ENCODE results near the gene ZNF169. TPM values are rescaled to one million over a fixed set of nuclear protein-coding genes. Genes with fewer than 3 reads are reported as not detected.
"Not testable (repeated sequence)": the region's sequence is repeated elsewhere in the genome, so short reads cannot be mapped to it uniquely, and the experiment has no call there.

ZNF169 gene
- total RNA-seq, 4 donors from 2014 or later: 8.9 to 27.3 (median 13.8) TPM

- H3K4me3 ChIP-seq (replicated peaks in 1 of 3); H3K9me3 ChIP-seq; DNase-seq; H3K36me3 ChIP-seq; H3K4me1 ChIP-seq; H3K27ac ChIP-seq; H3K27me3 ChIP-seq; intact Hi-C loops (cut with DNase I): not testable (repeated sequence)
- 74 to 84% methylated on average over 3 to 4 of the region's 9 CpGs for WGBS, 2 donors
These were observed 63.3 kb downstream of the ZNF169 start for GRCh38 chr9:94322342-94322940.

GRCh38 chr9:94323153-94323798 is 64.2 kb downstream of the ZNF169 start:
- H3K4me3 ChIP-seq (replicated peaks in 1 of 3); DNase-seq; H3K9me3 ChIP-seq; H3K27ac ChIP-seq; H3K27me3 ChIP-seq; H3K36me3 ChIP-seq; H3K4me1 ChIP-seq; intact Hi-C loops (cut with DNase I): not testable (repeated sequence)
- 81 to 89% methylated on average over 5 to 7 of the region's 18 CpGs for WGBS, 2 donors

DNA sequence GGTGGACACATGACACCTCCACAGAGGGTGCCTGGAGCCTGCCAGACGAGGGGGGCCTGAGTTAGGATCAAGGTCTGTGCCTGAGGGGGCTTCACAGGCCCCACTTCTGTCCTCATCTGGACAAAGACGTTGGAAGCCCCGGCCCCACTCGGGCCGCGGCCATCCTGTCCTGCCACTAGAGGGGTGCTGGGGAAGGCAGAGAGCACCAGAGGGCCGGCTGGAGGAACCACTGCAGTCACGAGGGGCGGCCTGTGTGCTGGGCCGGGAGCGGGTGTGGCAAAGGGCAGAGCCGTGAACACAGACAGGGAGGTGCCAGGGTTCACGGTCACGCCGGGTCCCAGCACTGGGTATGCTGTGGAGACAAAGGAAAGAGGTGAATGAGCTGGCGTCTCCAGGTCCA is 66.5 kb downstream of the ZNF169 start:
- H3K27ac ChIP-seq; H3K27me3 ChIP-seq; H3K36me3 ChIP-seq; DNase-seq; H3K4me1 ChIP-seq; H3K9me3 ChIP-seq; intact Hi-C loops (cut with DNase I); H3K4me3 ChIP-seq (replicated peaks in 1 of 3): not testable (repeated sequence)
- 80 to 100% methylated on average over 2 to 10 of the region's 16 CpGs for WGBS, 2 donors

GRCh38 chr9:94328544-94328943 is 69.4 kb downstream of the ZNF169 start, which contains the start of gene NUTM2F:
NUTM2F (minus strand) TSS chr9:94328644; CDS start chr9:94328623, 21 bp downstream.
- H3K4me3 ChIP-seq (replicated peaks in 1 of 3); H3K36me3 ChIP-seq; H3K4me1 ChIP-seq; DNase-seq; intact Hi-C loops (cut with DNase I); H3K27ac ChIP-seq; H3K27me3 ChIP-seq; H3K9me3 ChIP-seq: not testable (repeated sequence)
- WGBS, 2 donors: 75 to 80% methylated on average over 1 of the region's 5 CpGs

- 86 to 100% methylated on average over 4 of the region's 4 CpGs for WGBS, 2 donors
- intact Hi-C loops (cut with DNase I); H3K27ac ChIP-seq; H3K4me3 ChIP-seq (replicated peaks in 1 of 3); H3K27me3 ChIP-seq; H3K4me1 ChIP-seq; H3K36me3 ChIP-seq; DNase-seq; H3K9me3 ChIP-seq: not testable (repeated sequence)
These were observed 77.3 kb downstream of the ZNF169 start for GRCh38 chr9:94336445-94336844.

DNA sequence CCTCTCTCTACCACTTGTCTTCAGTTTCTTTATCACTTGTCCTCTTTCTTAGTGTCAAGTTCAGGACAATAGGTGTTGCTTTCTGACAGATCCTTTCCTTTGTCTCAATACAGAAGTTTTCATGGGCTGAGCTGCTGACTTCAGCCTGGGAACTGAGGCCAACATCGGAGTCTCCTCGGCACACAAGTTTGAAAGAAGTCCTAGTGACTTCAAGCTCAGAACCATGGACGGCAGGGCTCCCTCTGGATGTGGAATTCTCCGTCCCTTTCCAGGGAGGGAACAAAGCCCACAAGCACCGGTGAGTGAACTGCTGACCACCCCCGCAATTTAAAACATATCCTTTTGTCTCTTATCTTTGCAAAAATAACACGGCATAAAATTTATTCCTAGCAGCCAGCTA is 79.6 kb downstream of the ZNF169 start:
- H3K36me3 ChIP-seq; H3K4me3 ChIP-seq (replicated peaks in 1 of 3); H3K27ac ChIP-seq; DNase-seq; H3K4me1 ChIP-seq; H3K27me3 ChIP-seq; intact Hi-C loops (cut with DNase I); H3K9me3 ChIP-seq: not testable (repeated sequence)
- 53 to 62% methylated on average over 7 of the region's 7 CpGs for WGBS, 2 donors

DNA sequence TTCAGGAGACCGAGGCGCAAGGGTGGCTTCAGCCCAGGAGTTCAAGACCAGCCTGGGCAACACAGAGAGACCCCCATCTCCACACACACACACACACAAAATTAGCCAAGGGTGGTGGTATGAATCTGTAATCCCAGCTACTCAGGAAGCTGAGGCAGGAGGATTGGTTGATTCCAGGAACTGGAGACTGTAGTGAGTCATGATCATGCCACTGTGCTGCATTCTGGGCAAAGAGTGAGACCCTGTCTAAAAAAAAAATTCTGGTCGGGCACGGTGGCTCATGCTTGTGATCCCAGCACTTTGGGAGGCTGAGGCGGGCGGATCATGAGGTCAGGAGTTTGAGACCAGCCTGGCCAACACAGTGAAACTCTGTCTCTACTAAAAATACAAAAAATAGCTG is 80.6 kb downstream of the ZNF169 start:
- H3K4me1 ChIP-seq; DNase-seq; H3K27ac ChIP-seq; H3K4me3 ChIP-seq (replicated peaks in 1 of 3); H3K9me3 ChIP-seq; intact Hi-C loops (cut with DNase I); H3K36me3 ChIP-seq; H3K27me3 ChIP-seq: not testable (repeated sequence)
- 93 to 97% methylated on average over 6 of the region's 6 CpGs for WGBS, 2 donors

DNA sequence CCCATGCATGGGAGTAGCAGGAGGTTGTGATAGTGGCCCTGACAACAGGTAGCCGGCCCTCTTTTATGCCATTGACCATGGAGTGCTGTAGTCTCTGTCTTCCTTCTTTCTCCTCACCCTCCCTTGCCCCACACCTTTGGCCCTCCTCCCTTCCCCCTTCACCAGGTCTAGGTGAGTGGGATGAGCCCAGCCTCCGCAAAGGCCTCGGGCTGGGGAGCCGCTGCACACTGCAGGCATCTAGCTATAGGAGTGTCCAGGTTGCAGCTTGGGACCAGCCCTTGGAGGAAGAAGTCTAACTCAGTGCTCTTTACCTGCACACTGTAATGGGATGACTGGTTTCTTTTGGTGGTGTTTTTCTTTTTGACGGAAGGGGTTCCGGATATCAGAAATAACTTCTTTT is 81.7 kb downstream of the ZNF169 start:
- H3K9me3 ChIP-seq; H3K4me1 ChIP-seq; H3K27ac ChIP-seq; H3K27me3 ChIP-seq; intact Hi-C loops (cut with DNase I); H3K36me3 ChIP-seq; H3K4me3 ChIP-seq (replicated peaks in 1 of 3); DNase-seq: not testable (repeated sequence)
- 72 to 96% methylated on average over 2 to 5 of the region's 6 CpGs for WGBS, 2 donors

GRCh38 chr9:94341703-94342102 is 82.6 kb downstream of the ZNF169 start:
- WGBS, 2 donors: 85% methylated on average over 2 of the region's 2 CpGs; no CpG with 5 or more reads in 1 of the 2 donors

GRCh38 chr9:94347451-94347850 is 88.4 kb downstream of the ZNF169 start:
- intact Hi-C loops (cut with DNase I); H3K27ac ChIP-seq; H3K9me3 ChIP-seq; H3K36me3 ChIP-seq; H3K4me3 ChIP-seq (replicated peaks in 1 of 3); DNase-seq; H3K27me3 ChIP-seq; H3K4me1 ChIP-seq: not testable (repeated sequence)
- 92 to 95% methylated on average over 16 of the region's 16 CpGs for WGBS, 2 donors

More at GRCh38 chr9:94341703-94342102, 82.6 kb downstream of the ZNF169 start:
- H3K27ac ChIP-seq; DNase-seq; H3K4me3 ChIP-seq (replicated peaks in 1 of 3); H3K9me3 ChIP-seq; H3K36me3 ChIP-seq; intact Hi-C loops (cut with DNase I); H3K27me3 ChIP-seq; H3K4me1 ChIP-seq: not testable (repeated sequence)

GRCh38 chr9:94348754-94349153 is 89.7 kb downstream of the ZNF169 start:
- H3K27me3 ChIP-seq; H3K27ac ChIP-seq; intact Hi-C loops (cut with DNase I); DNase-seq; H3K4me1 ChIP-seq; H3K4me3 ChIP-seq (replicated peaks in 1 of 3); H3K36me3 ChIP-seq; H3K9me3 ChIP-seq: not testable (repeated sequence)
- whole genome bisulfite sequencing, 2 donors: no CpG with 5 or more reads among the region's 3 CpGs
